ENCODE measurements around the gene RPS2. TPM values are rescaled to one million over a fixed set of nuclear protein-coding genes. Genes with fewer than 3 reads are reported as not detected.
A peak's percentile ranks its signal among the peaks of the same experiment; 100 is the strongest.

The RPS2 gene
- total RNA-seq, 1 donor from 2014 or later = 2,011 TPM

- no peak for DNase-seq (ENCODE audit: low read depth in 2 of 2)
Observed at GRCh38 chr16:1999866-2000514, 35.4 kb upstream of the RPS2 start.

- no peak for DNase-seq (ENCODE audit: low read depth in 2 of 2)
Observed at GRCh38 chr16:1998852-1999801, 34.5 kb upstream of the RPS2 start.

GRCh38 chr16:1998360-1998835 lies 33.8 kb upstream of the RPS2 start:
- no peak for DNase-seq (ENCODE audit: low read depth in 2 of 2)

- no peak for DNase-seq (ENCODE audit: low read depth in 2 of 2)
Observed at GRCh38 chr16:1997494-1998359, 33.1 kb upstream of the RPS2 start.

- no peak for DNase-seq (ENCODE audit: low read depth in 2 of 2)
Observed at GRCh38 chr16:1993731-1994131, 29.1 kb upstream of the RPS2 start.

GRCh38 chr16:1992704-1993317 lies 28.2 kb upstream of the RPS2 start:
- DNase-seq (ENCODE audit: low read depth in 2 of 2) = no peak

- peak; percentile 91 to 96 for DNase-seq (ENCODE audit: low read depth in 2 of 2)
Observed at GRCh38 chr16:1991948-1992703, 27.5 kb upstream of the RPS2 start.

GRCh38 chr16:1991588-1991947 lies 26.9 kb upstream of the RPS2 start:
- DNase-seq (ENCODE audit: low read depth in 2 of 2) = no peak

- no peak for DNase-seq (ENCODE audit: low read depth in 2 of 2)
Observed at GRCh38 chr16:1991135-1991551, 26.5 kb upstream of the RPS2 start.

- DNase-seq (ENCODE audit: low read depth in 2 of 2) = no peak
Observed at GRCh38 chr16:1990351-1991134, 25.9 kb upstream of the RPS2 start.

- no peak for DNase-seq (ENCODE audit: low read depth in 2 of 2)
Observed at GRCh38 chr16:1990101-1990350, 25.4 kb upstream of the RPS2 start.

GRCh38 chr16:1989209-1990100 lies 24.8 kb upstream of the RPS2 start, which contains the start of gene SYNGR3:
Gene SYNGR3, plus strand, starts transcription at chr16:1989970. Its CDS starts 133 bp downstream, at chr16:1990103.
- DNase-seq (ENCODE audit: low read depth in 2 of 2) = no peak

- no peak for DNase-seq (ENCODE audit: low read depth in 2 of 2)
Observed at GRCh38 chr16:1987198-1987597, 22.6 kb upstream of the RPS2 start.

GRCh38 chr16:1985466-1986150 lies 21.0 kb upstream of the RPS2 start:
- no peak for DNase-seq (ENCODE audit: low read depth in 2 of 2)

- peak in 1 of 2 donors; percentile 40 for DNase-seq (ENCODE audit: low read depth in 2 of 2)
Observed at GRCh38 chr16:1984347-1985225, 20.0 kb upstream of the RPS2 start.

- peak; percentile 95 to 97 for DNase-seq (ENCODE audit: low read depth in 2 of 2)
Observed at GRCh38 chr16:1983544-1984346, 19.1 kb upstream of the RPS2 start, which contains the start of gene GFER. Gene GFER, plus strand, starts transcription at chr16:1984193. Its CDS starts 26 bp downstream, at chr16:1984219.
